Right lobe of liver (tissue), 6 donors: Measurements from ENCODE around the gene PTGDS. TPM values are rescaled to one million over a fixed set of nuclear protein-coding genes. Genes with fewer than 3 reads are reported as not detected.

ENCODE experiments used
- ATAC-seq, 4 donors: fragments of 200-7000 bp; cut with Tn5 transposase; one replicate each; pipeline ENCODE4 v1.9.1; 2020; ENCODE audit warnings: mild to moderate bottlenecking in 4 of 4, moderate library complexity in 4 of 4
- DNase-seq, 3 donors: peaks; one replicate each; pipeline ENCODE4 v3.0.0-alpha.2; 2020
- H3K27ac ChIP-seq, 3 donors: fragments of 200-600 bp; one replicate each; pipeline ENCODE4 v1.8.0; 2022
- H3K27me3 ChIP-seq, 2 donors: fragments of 200-600 bp; one replicate each; pipeline ENCODE4 v1.8.0; 2022
- H3K36me3 ChIP-seq, 4 donors: fragments of 200-600 bp; sonication (generic) in 1 of 4; one replicate each; pipeline versions ENCODE4 v1.5.1 to v1.8.0; 2017 to 2022; ENCODE audit warnings: control low read depth in 1 of 4
- H3K4me1 ChIP-seq, 4 donors: fragments of 200-600 bp; sonication (generic) in 1 of 4; one replicate each; pipeline versions ENCODE4 v1.5.1 to v1.8.0; 2017 to 2022; ENCODE audit warnings: control low read depth in 1 of 4
- H3K4me3 ChIP-seq, 3 donors: fragments of 200-600 bp; one replicate each; pipeline ENCODE4 v1.8.0; 2022
- H3K9me3 ChIP-seq, 4 donors: fragments of 200-600 bp; sonication (generic) in 1 of 4; one replicate each; pipeline versions ENCODE4 v1.5.1 to v1.8.0; 2017 to 2022; ENCODE audit warnings: control low read depth in 1 of 4
- POLR2A ChIP-seq: fragments of 450-650 bp; IDR thresholded peaks from one replicate; pipeline ENCODE4 v1.6.1; 2017; ENCODE audit warnings: antibody characterized with exemption, mild to moderate bottlenecking
- WGBS: methylation state at CpG from one replicate; pipeline ENCODE4 v1.1.6; 2018; ENCODE audit warnings: low coverage, low lambda C conversion rate; ENCODE audit not compliant: insufficient coverage; ENCODE audit errors: missing lambda C conversion rate; 5-methylcytosine and 5-hydroxymethylcytosine counted together
- intact Hi-C, 2 donors: fragments of 100-400 bp; cut with DNase I; formaldehyde crosslinking; loops; one replicate each; pipeline versions ENCODE4 v1.11.2 to v1.14.1; 2022
- total RNA-seq, 6 experiments: library from RNA; depleted of rRNA in 2 of 6; stranded (reverse); fragments of >200 nt in 2 of 6; fragmentation: NEBNext Ultra II Directional in 3 of 6; extraction: Animal tissue kit (Norgen Biotek cat#: 25700) in 3 of 6; gene quantifications; one replicate each; pipeline versions ENCODE4 v1.1.0 to v1.2.4, GENCODE V29; 2016 to 2023
- TF ChIP-seq, protein P1 (sequence below), 4 donors: fragments of 200-600 bp in 3 of 4; fragments of 450-650 bp in 1 of 4; IDR thresholded peaks; one replicate each; pipeline versions ENCODE4 v1.5.1 to v1.8.0; 2016 to 2022; ENCODE audit warnings: antibody characterized with exemption in 4 of 4, mild to moderate bottlenecking in 2 of 4
- donor health status: DM: no; HTN: yes; CAD: no.
- donor health status: DM: no; HTN: no; CAD: no.
- donor health status: DM: no; HTN: no; CAD: no.
- donor health status: DM: no; HTN: yes; CAD: no.
- donor health status: DM: no; HTN: yes; CAD: no.

PTGDS gene
- total RNA-seq, 6 experiments from 2014 or later: 4.3 to 21.9 (median 6.0) TPM

DNA sequence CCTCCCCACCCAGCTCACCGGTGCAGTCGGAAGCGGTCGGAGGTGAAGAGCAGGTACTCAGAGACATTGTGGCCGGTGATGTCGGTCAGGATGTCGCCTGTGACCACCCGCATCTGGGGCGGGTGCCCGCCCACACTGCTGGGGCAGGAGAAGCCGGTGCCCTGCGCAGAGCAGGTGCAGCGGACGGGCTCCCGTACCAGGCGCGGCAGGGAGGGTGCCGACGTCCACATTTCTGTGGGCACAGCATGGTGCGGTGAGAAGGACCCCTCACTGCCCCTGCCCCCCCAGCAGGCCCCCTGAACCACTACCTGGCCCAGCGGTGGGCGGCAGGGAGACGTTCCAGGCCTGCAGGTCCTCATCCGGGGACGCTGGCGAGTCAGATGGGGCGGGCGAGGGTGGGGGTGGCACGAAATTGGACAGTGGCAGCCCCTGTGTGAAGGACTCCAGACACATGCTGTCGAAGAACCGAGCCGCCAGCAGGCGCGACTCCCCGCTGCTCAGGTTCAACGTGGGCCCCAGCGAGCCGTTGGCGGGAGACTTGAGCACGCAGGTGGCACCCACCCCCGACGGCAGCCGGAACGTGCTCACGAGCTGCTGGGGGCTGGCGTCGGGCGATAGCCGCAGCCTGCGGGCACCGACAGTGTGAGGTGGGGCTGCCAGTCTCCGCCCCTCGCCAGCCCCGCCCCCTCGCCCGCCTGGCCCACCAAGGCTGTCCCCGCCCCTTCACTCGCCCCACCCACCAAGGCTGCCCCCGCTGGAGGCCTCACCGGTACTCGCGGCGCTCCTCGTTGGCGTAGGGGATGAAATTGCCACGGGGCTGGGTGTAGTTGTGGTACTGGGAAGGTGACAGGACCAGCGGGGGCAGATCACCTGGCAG is 35.6 kb downstream of the PTGDS start:
- no peak overlapping the region for H3K27ac ChIP-seq
- ATAC-seq (no peak), DNase-seq (no peak)
- peaks cover 0 to 17% (median 1%) of the 10 kb centered on the region in 4 donors for H3K36me3 ChIP-seq
- no peaks in the 10 kb centered on the region for H3K9me3 ChIP-seq
- H3K27me3 ChIP-seq: no peaks in the 10 kb centered on the region
- no peak overlapping the region for H3K4me3 ChIP-seq
- 100% methylated on average over 2 of the region's 67 CpGs for WGBS
- no peak for TF ChIP-seq POLR2A
- TF ChIP-seq, protein P1, sequence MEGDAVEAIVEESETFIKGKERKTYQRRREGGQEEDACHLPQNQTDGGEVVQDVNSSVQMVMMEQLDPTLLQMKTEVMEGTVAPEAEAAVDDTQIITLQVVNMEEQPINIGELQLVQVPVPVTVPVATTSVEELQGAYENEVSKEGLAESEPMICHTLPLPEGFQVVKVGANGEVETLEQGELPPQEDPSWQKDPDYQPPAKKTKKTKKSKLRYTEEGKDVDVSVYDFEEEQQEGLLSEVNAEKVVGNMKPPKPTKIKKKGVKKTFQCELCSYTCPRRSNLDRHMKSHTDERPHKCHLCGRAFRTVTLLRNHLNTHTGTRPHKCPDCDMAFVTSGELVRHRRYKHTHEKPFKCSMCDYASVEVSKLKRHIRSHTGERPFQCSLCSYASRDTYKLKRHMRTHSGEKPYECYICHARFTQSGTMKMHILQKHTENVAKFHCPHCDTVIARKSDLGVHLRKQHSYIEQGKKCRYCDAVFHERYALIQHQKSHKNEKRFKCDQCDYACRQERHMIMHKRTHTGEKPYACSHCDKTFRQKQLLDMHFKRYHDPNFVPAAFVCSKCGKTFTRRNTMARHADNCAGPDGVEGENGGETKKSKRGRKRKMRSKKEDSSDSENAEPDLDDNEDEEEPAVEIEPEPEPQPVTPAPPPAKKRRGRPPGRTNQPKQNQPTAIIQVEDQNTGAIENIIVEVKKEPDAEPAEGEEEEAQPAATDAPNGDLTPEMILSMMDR (IDR thresholded peaks at IDR 0.05): no peak
- no peaks in the 10 kb centered on the region for H3K4me1 ChIP-seq
- intact Hi-C loops: no loop called here

DNA sequence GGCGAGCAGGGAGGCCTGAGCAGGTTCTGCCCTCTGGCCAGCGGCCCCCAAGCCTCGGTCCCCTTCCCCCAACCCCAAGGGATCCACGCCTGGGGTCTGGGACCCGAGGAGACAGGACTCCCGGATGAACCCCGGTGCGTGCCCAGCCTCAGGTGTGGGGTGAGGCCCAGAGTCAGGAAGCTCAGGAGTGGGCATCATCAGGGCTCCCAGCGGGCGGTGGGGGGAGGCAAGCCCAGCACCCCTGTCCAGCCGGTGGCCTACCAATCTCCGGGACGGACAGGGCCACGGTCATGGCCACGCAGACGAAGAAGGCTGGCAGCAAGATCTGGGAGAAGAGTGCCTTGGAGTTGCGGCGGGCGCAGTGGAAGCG is 36.3 kb downstream of the PTGDS start:
- Histone ChIP-seq H3K36me3 (peaks cover 0 to 17% (median 1%) of the 10 kb centered on the region in 4 donors), H3K27ac (no peak overlapping the region), H3K4me3 (no peak overlapping the region), H3K4me1 (no peaks in the 10 kb centered on the region), H3K9me3 (no peaks in the 10 kb centered on the region), H3K27me3 (no peaks in the 10 kb centered on the region)
- intact Hi-C loops: no loop called here
- ATAC-seq (no peak), DNase-seq (no peak)
- WGBS: no CpG with 5 or more reads among the region's 20 CpGs
- TF ChIP-seq, protein P1 (IDR thresholded peaks at IDR 0.05): no peak
- TF ChIP-seq POLR2A: no peak

DNA sequence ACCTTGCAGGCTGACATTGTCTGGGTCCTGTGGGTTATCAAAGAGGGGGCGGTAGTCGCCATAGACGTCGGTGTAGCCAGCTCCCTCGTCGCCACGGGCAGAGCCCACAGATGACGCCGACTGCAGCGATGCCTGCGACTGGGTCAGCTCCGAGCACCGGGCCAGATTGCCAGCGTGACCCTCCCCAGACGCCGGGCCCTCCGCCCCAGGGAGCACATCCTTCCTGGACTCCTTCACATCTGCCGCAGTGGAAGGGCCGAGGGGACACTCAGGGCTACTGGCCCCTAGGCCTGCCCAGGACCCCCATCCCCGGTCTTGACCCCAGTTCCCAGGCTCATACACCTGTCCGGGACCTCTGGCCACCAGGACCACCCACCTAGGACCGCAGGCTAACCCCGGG is 36.9 kb downstream of the PTGDS start:
- peaks cover 0 to 17% (median 1%) of the 10 kb centered on the region in 4 donors for H3K36me3 ChIP-seq

DNA sequence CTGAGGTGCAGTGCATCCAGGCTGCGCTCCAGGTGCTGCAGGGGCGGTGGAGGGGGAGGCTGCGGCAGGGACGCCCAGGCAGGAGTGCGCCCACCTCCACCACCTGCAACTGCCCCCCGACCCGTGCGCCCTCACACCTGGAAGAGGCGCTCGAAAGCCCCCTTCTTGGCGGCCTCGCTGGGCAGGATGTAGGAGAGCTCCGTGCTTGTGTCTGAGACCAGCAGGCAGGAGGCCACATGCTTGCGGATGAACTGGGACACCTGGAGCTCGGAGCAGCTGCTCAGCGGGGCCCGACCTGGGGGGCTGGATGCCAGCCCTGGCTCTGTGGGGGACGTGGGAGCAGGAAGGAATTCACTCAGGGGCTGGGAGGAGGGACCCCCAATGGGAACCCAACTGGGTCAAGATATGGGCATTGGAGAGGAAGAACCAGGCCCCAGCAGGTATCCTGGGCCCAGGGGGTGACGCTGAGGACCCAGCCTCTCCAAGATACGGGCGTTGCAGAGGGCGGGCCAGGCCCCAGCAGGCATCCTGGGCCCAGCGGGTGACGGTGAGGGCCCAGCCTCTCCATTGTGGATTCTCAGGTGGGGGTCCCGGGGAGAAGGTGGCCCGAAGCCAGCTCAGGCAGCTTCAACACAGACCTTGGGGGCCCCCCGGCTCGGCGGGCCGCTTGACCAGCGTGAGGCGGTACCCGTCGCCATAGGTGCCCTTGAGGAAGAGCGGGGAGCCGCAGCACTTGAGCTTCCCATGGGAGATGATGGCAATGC is 37.7 kb downstream of the PTGDS start:
- WGBS: 100% methylated on average over 1 of the region's 36 CpGs
- TF ChIP-seq POLR2A: no peak
- TF ChIP-seq, protein P1 (IDR thresholded peaks at IDR 0.05): no peak
- H3K36me3 ChIP-seq: peaks cover 0 to 17% (median 0%) of the 10 kb centered on the region in 4 donors
- no peak for DNase-seq
- no peaks in the 10 kb centered on the region for H3K4me1 ChIP-seq
- no peaks in the 10 kb centered on the region for H3K27me3 ChIP-seq
- no peak overlapping the region for H3K27ac ChIP-seq
- no peaks in the 10 kb centered on the region for H3K9me3 ChIP-seq
- no peak overlapping the region for H3K4me3 ChIP-seq
- ATAC-seq: no peak
- intact Hi-C loops: no loop called here

More for the DNA sequence above, 36.9 kb downstream of the PTGDS start:
- Histone ChIP-seq H3K4me3 (no peak overlapping the region), H3K27ac (no peak overlapping the region), H3K4me1 (no peaks in the 10 kb centered on the region), H3K9me3 (no peaks in the 10 kb centered on the region), H3K27me3 (no peaks in the 10 kb centered on the region)
- WGBS: no CpG with 5 or more reads among the region's 23 CpGs
- TF ChIP-seq, protein P1 (IDR thresholded peaks at IDR 0.05): no peak
- no peak for TF ChIP-seq POLR2A
- ATAC-seq (no peak), DNase-seq (no peak)
- intact Hi-C loops: no loop called here
